Stimulated activated CD8-positive, alpha-beta memory T cell treated with anti-CD3 and anti-CD28 coated beads, Interleukin-7, amount 100 ng/mL, for 4 hours (primary cell): ENCODE measurements around the gene METRN.
"Not testable (repeated sequence)": the region's sequence is repeated elsewhere in the genome, so short reads cannot be mapped to it uniquely, and the experiment has no call there.

Experiments
- DNase-seq, 2 donors: peaks; one replicate each; pipeline ENCODE4 v3.0.0-alpha.2; 2020; ENCODE audit warnings: low read depth in 2 of 2

Gene METRN

GRCh38 chr16:691242-691641 is 23.7 kb upstream of the METRN start:
- DNase-seq = not testable (repeated sequence)

DNA sequence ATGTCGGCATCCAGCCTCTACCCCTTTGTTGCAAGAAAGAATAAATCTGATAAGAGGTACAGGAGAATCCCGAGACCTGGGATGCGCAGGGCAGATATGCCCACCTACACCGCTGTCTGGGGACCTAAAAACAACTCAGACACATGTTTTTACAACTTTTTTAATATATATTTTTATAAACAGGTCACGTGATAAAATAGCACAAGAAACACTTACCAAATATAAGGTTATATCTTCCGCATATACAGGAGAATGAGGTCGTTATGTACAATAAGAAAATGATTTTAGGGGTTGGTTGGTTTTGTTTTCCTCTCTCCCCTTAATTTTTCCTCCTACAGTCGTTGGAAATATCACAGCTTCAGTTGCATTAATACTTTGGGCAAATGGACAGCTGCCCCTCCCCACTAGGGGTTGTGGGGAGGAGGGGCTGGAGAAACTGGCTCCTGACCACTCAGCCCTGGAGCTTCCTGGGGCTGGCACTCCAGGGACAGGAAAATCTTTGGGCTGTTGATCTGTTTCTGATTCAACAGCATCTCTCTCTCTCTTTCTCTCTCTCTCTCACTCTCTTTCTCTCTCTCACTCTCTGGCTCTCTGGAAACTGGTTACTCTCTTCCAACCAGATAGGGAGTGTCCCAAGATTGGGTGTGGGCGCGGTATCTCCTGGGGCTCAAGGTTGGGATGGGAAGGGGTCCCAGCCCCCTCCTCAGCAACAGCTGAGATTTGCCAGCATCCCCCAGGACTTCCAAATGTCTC is 22.4 kb upstream of the METRN start:
- no peak for DNase-seq

- DNase-seq = no peak
Observed at GRCh38 chr16:693364-693763, 21.6 kb upstream of the METRN start.

DNA sequence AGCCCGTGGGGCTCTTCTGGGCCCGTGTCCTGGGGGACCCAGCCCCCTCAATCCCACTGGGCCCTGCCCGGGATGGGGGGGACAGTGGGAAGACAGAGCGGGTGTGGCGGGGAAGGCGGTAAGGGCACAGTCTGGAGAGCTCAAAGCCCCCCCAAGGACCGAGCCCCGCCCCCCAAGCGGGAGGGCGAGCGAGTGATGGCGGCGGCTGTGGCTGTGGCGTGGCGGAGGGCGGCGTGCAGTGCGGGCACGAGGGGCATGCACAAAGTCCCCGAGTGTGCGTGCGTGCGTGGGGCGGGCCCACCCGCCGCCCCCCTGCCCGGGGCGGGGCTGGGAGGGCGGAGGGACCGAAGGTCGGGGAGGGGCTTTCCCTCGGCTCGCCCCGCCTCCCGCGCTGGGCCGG is 21.2 kb upstream of the METRN start:
- DNase-seq = peak in 1 of 2 donors; percentile 53

- no peak for DNase-seq
Observed at GRCh38 chr16:694187-694862, 20.6 kb upstream of the METRN start.

DNA sequence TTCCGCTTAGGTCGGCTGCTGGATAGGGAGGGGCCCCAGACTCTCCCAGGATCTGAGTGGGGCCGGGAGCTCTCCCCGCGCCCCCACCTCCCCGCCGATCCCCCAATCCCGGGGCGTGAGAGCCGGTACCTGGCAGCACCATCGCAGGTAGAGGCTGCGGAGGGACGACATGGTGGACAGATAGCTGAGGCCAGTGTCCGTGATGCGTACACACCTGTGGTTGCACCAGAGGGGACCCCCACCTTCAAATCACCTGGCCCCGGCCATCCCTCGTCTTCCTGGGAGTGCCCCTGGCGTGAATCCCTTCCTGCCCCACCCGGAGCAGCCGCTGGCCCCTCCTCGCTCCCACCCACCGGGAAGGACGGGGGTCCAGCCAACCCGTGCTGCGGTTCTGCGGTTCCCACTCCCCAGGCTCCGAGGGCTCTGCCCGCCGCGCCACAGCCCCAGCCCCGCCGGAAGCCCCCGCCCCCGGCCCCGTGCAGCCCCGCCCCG is 20.0 kb upstream of the METRN start:
- no peak for DNase-seq

- peak in 1 of 2 donors; percentile 62 for DNase-seq
Observed at GRCh38 chr16:695355-696089, 19.4 kb upstream of the METRN start.

GRCh38 chr16:698911-699671 is 15.8 kb upstream of the METRN start:
- no peak for DNase-seq

DNA sequence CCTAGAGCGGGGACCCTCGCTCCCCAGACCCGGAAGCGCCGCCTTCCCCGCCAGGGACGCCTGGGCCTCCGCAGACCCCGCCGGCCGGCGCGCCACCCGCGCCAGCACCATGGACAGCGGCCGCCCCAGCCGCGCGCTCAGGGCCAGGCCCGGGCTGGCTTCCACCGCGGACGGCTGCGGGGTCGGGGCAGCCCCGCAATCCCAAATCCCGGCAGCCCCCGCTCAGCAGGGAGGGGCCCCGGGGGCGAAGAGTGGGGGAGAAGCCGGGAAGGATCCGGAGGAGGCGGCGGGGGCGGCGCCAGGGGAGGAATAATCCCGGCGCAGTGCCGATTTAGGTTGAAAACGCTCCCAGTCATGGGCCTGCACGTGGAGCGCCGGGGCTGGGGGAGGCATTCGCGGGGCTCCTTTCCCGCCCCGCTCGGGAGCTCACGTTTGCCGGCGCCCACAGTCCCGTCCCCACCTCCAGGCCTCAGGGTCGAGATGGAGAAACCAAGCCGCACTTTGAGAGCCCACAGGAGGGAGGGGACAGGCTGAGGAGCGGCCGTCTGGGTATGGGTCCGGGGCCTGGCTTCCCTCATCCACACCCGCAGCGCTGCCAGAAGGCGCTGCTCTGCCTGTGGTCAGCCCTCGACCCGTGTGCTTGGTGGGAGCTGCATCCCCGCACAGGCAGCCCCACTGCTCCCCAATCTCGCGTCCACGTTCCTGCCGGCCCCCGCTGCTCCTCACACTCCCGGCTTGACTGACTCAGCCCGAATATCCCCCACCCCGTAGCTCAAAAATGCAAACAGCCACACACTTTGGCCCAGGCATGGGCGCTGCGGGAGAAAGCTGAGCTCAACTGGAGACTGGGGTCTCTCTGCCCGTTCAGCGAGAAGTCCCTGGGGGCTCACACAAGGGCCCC is 14.0 kb upstream of the METRN start:
- DNase-seq = no peak

DNA sequence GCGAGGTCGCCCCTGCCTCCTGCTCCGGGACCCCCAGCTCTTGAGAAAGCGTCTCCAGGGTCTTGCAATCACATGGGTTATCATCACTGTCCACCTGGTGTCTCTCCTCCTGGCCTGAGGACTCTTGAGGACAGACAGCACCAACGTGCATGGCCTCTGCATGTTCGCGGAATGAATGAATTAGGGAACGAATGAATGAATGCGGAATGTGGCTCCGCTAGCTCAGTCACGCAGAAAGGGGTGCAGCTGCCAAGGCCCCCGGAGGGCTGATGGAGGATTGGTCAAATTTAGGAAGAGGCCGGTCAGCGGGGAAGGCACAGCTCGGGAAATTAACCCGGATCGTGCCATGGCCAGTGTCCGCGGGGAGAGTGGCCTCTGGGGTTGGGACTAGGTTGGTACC is 12.6 kb upstream of the METRN start:
- no peak for DNase-seq

DNA sequence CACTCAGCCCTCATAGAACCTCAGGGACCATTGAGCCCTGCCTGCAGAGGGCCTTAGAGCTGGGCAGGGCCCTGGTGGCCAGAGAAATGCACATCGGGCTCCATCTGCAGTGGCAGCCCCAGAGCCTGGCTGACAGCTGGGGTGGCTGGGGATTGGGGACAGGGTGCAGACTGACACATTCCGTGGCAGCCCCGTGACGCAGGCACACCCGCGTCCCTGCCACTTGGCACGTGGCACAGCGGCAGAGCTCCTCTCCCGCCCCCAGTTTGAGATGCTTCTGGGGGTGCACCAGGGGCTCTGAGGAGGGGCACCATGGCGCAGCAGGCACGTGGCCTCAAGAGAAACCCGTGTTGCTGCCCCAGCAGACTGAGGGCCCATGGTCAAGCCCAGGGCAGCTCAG is 11.5 kb upstream of the METRN start:
- DNase-seq = no peak

DNA sequence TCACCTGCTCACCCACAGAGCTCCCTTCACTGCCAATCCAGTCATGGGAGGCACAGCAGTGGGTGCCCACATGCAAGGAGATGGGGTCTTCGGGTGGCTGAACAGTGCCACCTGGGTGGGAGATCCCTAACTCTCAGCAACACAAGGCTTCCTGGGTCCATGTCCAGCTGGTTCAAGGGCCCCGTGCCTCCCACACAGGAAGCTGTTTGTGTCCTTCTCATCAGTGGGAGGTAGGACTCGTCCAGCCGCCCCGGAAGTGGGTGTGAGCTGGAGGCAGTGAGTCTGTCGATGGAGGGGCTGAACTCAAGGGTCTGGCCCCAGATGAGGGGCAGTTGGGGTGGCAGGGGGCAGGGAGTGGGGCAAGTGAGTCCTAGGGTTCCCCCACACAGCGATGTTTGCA is 10.9 kb upstream of the METRN start:
- DNase-seq = no peak

DNA sequence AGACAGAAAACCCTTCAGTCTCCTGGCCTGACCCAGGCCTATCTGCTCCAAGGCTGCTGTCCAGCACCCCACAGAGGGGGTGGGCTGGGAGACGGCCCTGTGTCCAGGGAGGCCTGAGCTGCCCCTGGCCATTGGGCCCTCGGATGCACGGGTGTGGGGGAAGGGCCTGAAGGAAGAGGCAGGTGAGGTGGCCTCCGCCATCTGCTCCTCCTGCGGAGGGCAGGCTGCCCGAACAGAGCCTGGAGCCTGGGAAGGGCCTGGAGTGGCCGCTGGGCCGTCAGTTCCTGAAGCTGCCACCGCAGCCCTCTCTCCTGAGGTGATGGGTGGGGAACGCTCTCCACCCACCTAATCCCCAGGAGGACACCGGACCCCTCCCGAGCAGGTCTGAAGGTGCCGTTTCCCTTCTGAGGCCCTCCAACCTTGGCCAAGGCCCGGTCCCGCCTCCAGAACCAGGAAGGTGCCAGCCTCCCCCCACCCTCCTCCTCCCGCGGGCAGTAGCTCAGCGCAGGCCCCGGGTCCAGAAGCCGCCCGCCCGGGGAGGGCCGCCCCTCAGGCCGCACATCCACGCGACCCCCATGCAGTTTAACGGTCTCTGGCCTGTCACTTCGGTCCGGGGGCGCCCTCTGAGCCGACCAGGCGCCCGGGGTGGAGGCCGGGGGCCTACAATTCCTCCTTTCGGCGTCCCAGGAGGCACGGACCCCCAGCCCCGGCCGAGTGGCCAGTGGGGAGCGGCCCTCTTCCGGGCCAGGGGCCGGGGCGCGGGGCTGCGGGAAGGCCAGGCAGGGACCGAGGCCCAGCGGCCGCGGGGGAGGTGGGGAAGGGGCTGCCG is 10.2 kb upstream of the METRN start:
- DNase-seq = no peak

GRCh38 chr16:705431-706188 is 9.3 kb upstream of the METRN start, which contains the start of gene FBXL16:
Gene FBXL16 (minus strand): TSS chr16:705801. CDS start chr16:697405, 8,396 bp downstream.
- no peak for DNase-seq

GRCh38 chr16:706189-707061 is 8.5 kb upstream of the METRN start:
- no peak for DNase-seq

GRCh38 chr16:707062-707538 is 7.8 kb upstream of the METRN start:
- DNase-seq = no peak

- DNase-seq = no peak
Observed at GRCh38 chr16:708019-708418, 6.9 kb upstream of the METRN start.

GRCh38 chr16:708959-709358 is 6.0 kb upstream of the METRN start:
- no peak for DNase-seq
